GM12878 (cell line): ENCODE results near the gene EEFSEC. TPM values are rescaled to one million over a fixed set of nuclear protein-coding genes. Genes with fewer than 3 reads are reported as not detected.

Experiments
- ATAC-seq: fragments of 200-7000 bp; cut with Tn5 transposase; 3 replicates; pipeline ENCODE4 v1.9.1; 2020; ENCODE audit warnings: mild to moderate bottlenecking, moderate library complexity
- BruUV-seq: library from RNA; stranded (reverse); fragments of 400-500 nt; replicated peaks from 2 replicates; lab custom pipeline; 2021; lab: Mats Ljungman, UMichigan
- CTCF ChIA-PET: fragments of 300-600 bp; sonication (Branson Sonifier 250); formaldehyde crosslinking; extraction: SDS; loops from one replicate; lab custom pipeline; 2021; ENCODE audit warnings: inconsistent platforms; lab: Yijun Ruan, JAX
- POLR2A ChIA-PET: fragments of 350-600 bp; formaldehyde crosslinking; extraction: SDS; loops from one replicate; lab custom pipeline; 2021; ENCODE audit warnings: inconsistent platforms; lab: Charles Lee
- RAD21 ChIA-PET: fragments of 300-600 bp; sonication (Branson Sonifier 250); formaldehyde crosslinking; loops from one replicate; lab custom pipeline; 2023; ENCODE audit warnings: antibody characterized with exemption; ENCODE audit not compliant: unreplicated experiment; lab: Charles Lee
- SMC1A ChIA-PET: fragments of 300-600 bp; sonication (Branson Sonifier 250); formaldehyde crosslinking; loops from one replicate; lab custom pipeline; 2023; ENCODE audit not compliant: unreplicated experiment, uncharacterized antibody; lab: Charles Lee
- DNase-seq: peaks from one replicate; pipeline ENCODE4 v3.0.0-alpha.2; 2011; ENCODE audit warnings: low read depth, low spot score
- FAIRE-seq: peaks from 3 replicates; lab custom pipeline; 2011; peaks lifted over from hg19 to GRCh38; lab: Jason Lieb, UNC
- H2AFZ ChIP-seq: 2 replicates; pipeline ENCODE4 v1.6.0; 2011; ENCODE audit warnings: low read depth, low read length, control low read depth; ENCODE audit not compliant: control insufficient read depth
- H3K27ac ChIP-seq: 2 replicates; pipeline ENCODE4 v1.5.1; 2011; ENCODE audit warnings: control low read depth; ENCODE audit not compliant: control insufficient read depth, insufficient read depth
- H3K27me3 ChIP-seq, 2 experiments: replicated peaks in 1 of 2; 2 replicates each; pipeline versions ENCODE4 v1.6.0 to v1.6.1; 2011; ENCODE audit warnings: low read length in 1 of 2; ENCODE audit not compliant: control insufficient read depth in 2 of 2, insufficient read depth in 2 of 2
- H3K36me3 ChIP-seq, 2 experiments: 2 replicates each; pipeline ENCODE4 v1.5.1; 2011; ENCODE audit warnings: low read length in 1 of 2; ENCODE audit not compliant: control insufficient read depth in 2 of 2, insufficient read depth in 2 of 2
- H3K4me1 ChIP-seq: 2 replicates; pipeline ENCODE4 v1.6.1; 2011; ENCODE audit warnings: mild to moderate bottlenecking, low read length, moderate library complexity, mixed read lengths; ENCODE audit not compliant: control insufficient read depth, insufficient read depth
- H3K4me2 ChIP-seq: 2 replicates; pipeline ENCODE4 v1.6.0; 2011; ENCODE audit warnings: control low read depth; ENCODE audit not compliant: control insufficient read depth, insufficient read depth
- H3K4me3 ChIP-seq: fragments of 200-600 bp; sonication (generic); 2 replicates; pipeline ENCODE4 v1.5.1; 2016
- H3K79me2 ChIP-seq: 2 replicates; pipeline ENCODE4 v1.6.0; 2011; ENCODE audit warnings: low read length; ENCODE audit not compliant: control insufficient read depth, insufficient read depth
- H3K9ac ChIP-seq: 2 replicates; pipeline ENCODE4 v1.8.0; 2011; ENCODE audit warnings: low read length, control low read depth, mixed read lengths; ENCODE audit not compliant: control insufficient read depth, insufficient read depth
- H3K9me3 ChIP-seq: replicated peaks from 3 replicates; pipeline ENCODE4 v1.5.1; 2011; ENCODE audit warnings: mild to moderate bottlenecking, low read length; ENCODE audit not compliant: control insufficient read depth, insufficient read depth
- H4K20me1 ChIP-seq: 2 replicates; pipeline ENCODE4 v1.6.0; 2011; ENCODE audit not compliant: control insufficient read depth, insufficient read depth
- E2F4 ChIP-seq: IDR thresholded peaks from 2 replicates; pipeline ENCODE4 v1.6.1; 2012; ENCODE audit warnings: low read depth, low read length, improper control_type of control experiment
- E2F8 ChIP-seq: fragments of 450-650 bp; IDR thresholded peaks from 2 replicates; pipeline ENCODE4 v1.6.1; 2018; ENCODE audit warnings: mild to moderate bottlenecking, low read depth, moderate library complexity; ENCODE audit not compliant: partially characterized antibody
- FOS ChIP-seq: IDR thresholded peaks from 3 replicates; pipeline ENCODE4 v1.6.1; 2011; ENCODE audit warnings: borderline replicate concordance; ENCODE audit not compliant: insufficient read length; ENCODE audit errors: extremely low read depth
- RELA ChIP-seq: fragments of 450-650 bp; IDR thresholded peaks from 2 replicates; pipeline ENCODE4 v1.8.0; 2014; ENCODE audit warnings: borderline replicate concordance; ENCODE audit not compliant: partially characterized antibody
- SKIL ChIP-seq: fragments of 450-650 bp; IDR thresholded peaks from 2 replicates; pipeline ENCODE4 v1.6.1; 2017; ENCODE audit warnings: mild to moderate bottlenecking, low read depth, inconsistent platforms; ENCODE audit not compliant: poor library complexity, severe bottlenecking
- STAT3 ChIP-seq: IDR thresholded peaks from 2 replicates; pipeline ENCODE4 v1.6.1; 2011; ENCODE audit warnings: low read depth, low read length, improper control_type of control experiment
- USF2 ChIP-seq: IDR thresholded peaks from 2 replicates; pipeline ENCODE4 v1.6.1; 2011; ENCODE audit warnings: low read depth, low read length, improper control_type of control experiment, borderline replicate concordance
- ZBTB11 ChIP-seq: fragments of 450-650 bp; formaldehyde crosslinking; IDR thresholded peaks from 2 replicates; pipeline ENCODE4 v1.5.0; 2022; ENCODE audit warnings: mild to moderate bottlenecking, missing genetic modification characterization
- ZNF24 ChIP-seq: fragments of 450-650 bp; IDR thresholded peaks from 2 replicates; pipeline ENCODE4 v1.6.1; 2017; ENCODE audit warnings: antibody characterized with exemption, mild to moderate bottlenecking
- WGBS: methylation state at CpG from one replicate; pipeline ENCODE4 v1.1.6; 2016; ENCODE audit warnings: low lambda C conversion rate; ENCODE audit not compliant: insufficient replicate concordance, insufficient coverage; ENCODE audit errors: missing lambda C conversion rate; 5-methylcytosine and 5-hydroxymethylcytosine counted together
- in situ Hi-C: fragments of 300-500 bp; cut with MboI; formaldehyde crosslinking; loops from 9 replicates; pipeline ENCODE4 v1.14.3; 2018; ENCODE audit warnings: mixed read lengths
- intact Hi-C: fragments of 100-400 bp; cut with micrococcal nuclease; formaldehyde crosslinking; loops from one replicate; pipeline ENCODE4 v1.14.2; 2022; ENCODE audit not compliant: unreplicated experiment
- polyA plus RNA-seq, 11 experiments: library from polyadenylated mRNA; depleted of rRNA in 4 of 11; unstranded in 6 of 11; stranded (reverse) in 5 of 11; fragments of >200 nt; fragmentation: Nextera tagmentation in 4 of 11; fragmentation: Illumina TruSeq in 1 of 11; extraction: Ambion mirVana in 4 of 11; extraction: Trizol in 1 of 11; gene quantifications; 1 replicate in 1 of 11; 2 replicates in 10 of 11; pipeline versions ENCODE4 v1.2.1 to v1.2.3, GENCODE V29; 2011 to 2016; ENCODE audit warnings: inconsistent platforms in 2 of 11, missing spikeins in 2 of 11, low read depth in 1 of 11
- total RNA-seq, 4 experiments: library from RNA; depleted of rRNA in 3 of 4; stranded (reverse); fragments of >200 nt in 3 of 4; fragmentation: Illumina TruSeq in 1 of 4; extraction: Trizol in 1 of 4; gene quantifications; 2 replicates each; pipeline versions ENCODE4 v1.2.1 to v1.2.3, GENCODE V29; 2013 to 2021

The EEFSEC gene
- total and polyA plus RNA-seq, 10 of the 15 experiments (the other 5 are each of a cell fraction or from before 2014, with no cell fraction given): 0.29 to 29.1 (median 16.1) TPM

- TF ChIP-seq SKIL: no peak
These were observed 299.5 kb downstream of the EEFSEC start (continued) for GRCh38 chr3:128452678-128453275.

- 20% methylated on average over 21 of the region's 21 CpGs for WGBS
- CTCF ChIA-PET: no interaction called here
- no peak for TF ChIP-seq ZNF24
- TF ChIP-seq E2F8: no peak
- TF ChIP-seq E2F4: no peak
- no peak for TF ChIP-seq STAT3
- no peak for TF ChIP-seq FOS
- TF ChIP-seq RELA: no peak
- no peak for TF ChIP-seq ZBTB11
- TF ChIP-seq USF2: no peak
These were observed 300.4 kb downstream of the EEFSEC start for GRCh38 chr3:128453501-128454309.

More at GRCh38 chr3:128453501-128454309, 300.4 kb downstream of the EEFSEC start:
- no peaks in the 10 kb centered on the region for H3K79me2 ChIP-seq
- SMC1A ChIA-PET: no interaction called here
- H3K36me3 ChIP-seq: no peaks in the 10 kb centered on the region
- BruUV-seq: no TSS peak
- no peak overlapping the region for H2AFZ ChIP-seq
- H3K27ac ChIP-seq: no peak overlapping the region
- no peaks in the 10 kb centered on the region for H4K20me1 ChIP-seq
- POLR2A ChIA-PET: no interaction called here
- H3K4me1 ChIP-seq: peaks cover under 1% of the 10 kb centered on the region
- no peak overlapping the region for H3K4me3 ChIP-seq
- H3K27me3 ChIP-seq: peaks cover 3 to 5% of the 10 kb centered on the region in 2 experiments
- no peaks in the 10 kb centered on the region; the same call in 2 of the 3 replicates for H3K9me3 ChIP-seq
- no peak overlapping the region for H3K9ac ChIP-seq
- FAIRE-seq (no peak), ATAC-seq (no peak), DNase-seq (no peak)
- H3K4me2 ChIP-seq: no peak overlapping the region
- in situ Hi-C loops (no loop called here), intact Hi-C loops (no loop called here)
- RAD21 ChIA-PET: no interaction called here
